ENCODE measurements around the gene SLC5A10.

SLC5A10 gene

GRCh38 chr17:19004421-19005136 is 52.6 kb downstream of the SLC5A10 start, which contains the start of gene FAM83G:
TSS of gene FAM83G (minus strand) at chr17:19004764. CDS start at chr17:19004041, 723 bp downstream.
- DNase-seq, result no peak

GRCh38 chr17:19005137-19005773 is 53.3 kb downstream of the SLC5A10 start:
- DNase-seq, result no peak

GRCh38 chr17:19005789-19006430 is 53.9 kb downstream of the SLC5A10 start:
- no peak for DNase-seq

GRCh38 chr17:19006698-19007097 is 54.7 kb downstream of the SLC5A10 start:
- DNase-seq, result no peak

GRCh38 chr17:19009970-19010369 is 58.0 kb downstream of the SLC5A10 start:
- DNase-seq, result no peak

GRCh38 chr17:19010729-19011505 is 59.0 kb downstream of the SLC5A10 start:
- DNase-seq, result no peak

GRCh38 chr17:19011581-19011980 is 59.6 kb downstream of the SLC5A10 start:
- DNase-seq, result no peak

- DNase-seq, result no peak
Measured at GRCh38 chr17:19012171-19013080, 60.5 kb downstream of the SLC5A10 start.

- DNase-seq, result no peak
Measured at GRCh38 chr17:19013226-19013625, 61.3 kb downstream of the SLC5A10 start.

- DNase-seq, result no peak
Measured at GRCh38 chr17:19013806-19014627, 62.1 kb downstream of the SLC5A10 start.

GRCh38 chr17:19014628-19015215 is 62.8 kb downstream of the SLC5A10 start:
- DNase-seq, result no peak

GRCh38 chr17:19015428-19015827 is 63.5 kb downstream of the SLC5A10 start:
- DNase-seq, result no peak

GRCh38 chr17:19016297-19016696 is 64.3 kb downstream of the SLC5A10 start:
- DNase-seq, result no peak

- DNase-seq, result no peak
Measured at GRCh38 chr17:19016881-19017280, 64.9 kb downstream of the SLC5A10 start.

GRCh38 chr17:19017401-19017800 is 65.4 kb downstream of the SLC5A10 start:
- no peak for DNase-seq

- DNase-seq, result no peak
Measured at GRCh38 chr17:19017804-19018599, 66.0 kb downstream of the SLC5A10 start.

- DNase-seq, result no peak
Measured at GRCh38 chr17:19018600-19018950, 66.6 kb downstream of the SLC5A10 start.

GRCh38 chr17:19019041-19019941 is 67.3 kb downstream of the SLC5A10 start:
- no peak for DNase-seq

- no peak for DNase-seq
Measured at GRCh38 chr17:19020016-19020415, 68.1 kb downstream of the SLC5A10 start.
